ENCODE measurements around the gene SLC25A26.

SLC25A26 gene

GRCh38 chr3:66403323-66403990, 182.7 kb downstream of the SLC25A26 start:
- no peak for FAIRE-seq
- DNase-seq (ENCODE audit: extremely low spot score, insufficient read length, low read depth), result no peak

GRCh38 chr3:66404197-66404596, 183.4 kb downstream of the SLC25A26 start:
- no peak for FAIRE-seq
- DNase-seq (ENCODE audit: extremely low spot score, insufficient read length, low read depth), result no peak

GRCh38 chr3:66404903-66405700, 184.3 kb downstream of the SLC25A26 start:
- DNase-seq (ENCODE audit: extremely low spot score, insufficient read length, low read depth), result no peak
- no peak for FAIRE-seq

GRCh38 chr3:66405701-66406091, 184.9 kb downstream of the SLC25A26 start:
- FAIRE-seq (no peak), DNase-seq (ENCODE audit: extremely low spot score, insufficient read length, low read depth) (no peak)

GRCh38 chr3:66406163-66406562, 185.4 kb downstream of the SLC25A26 start:
- DNase-seq (ENCODE audit: extremely low spot score, insufficient read length, low read depth) (no peak), FAIRE-seq (no peak)

GRCh38 chr3:66406831-66407610, 186.2 kb downstream of the SLC25A26 start:
- DNase-seq (ENCODE audit: extremely low spot score, insufficient read length, low read depth) (no peak), FAIRE-seq (no peak)

- DNase-seq (ENCODE audit: extremely low spot score, insufficient read length, low read depth) (peak; percentile 75), FAIRE-seq (peak; percentile 73)
Observed at GRCh38 chr3:66407611-66408218, 186.9 kb downstream of the SLC25A26 start.

- DNase-seq (ENCODE audit: extremely low spot score, insufficient read length, low read depth) (no peak), FAIRE-seq (no peak)
Observed at GRCh38 chr3:66409771-66410754, 189.3 kb downstream of the SLC25A26 start.

- DNase-seq (ENCODE audit: extremely low spot score, insufficient read length, low read depth), result no peak
- FAIRE-seq, result no peak
Observed at GRCh38 chr3:66410976-66411375, 190.2 kb downstream of the SLC25A26 start.

GRCh38 chr3:66411474-66411873, 190.7 kb downstream of the SLC25A26 start:
- no peak for DNase-seq (ENCODE audit: extremely low spot score, insufficient read length, low read depth)

GRCh38 chr3:66411961-66412887, 191.4 kb downstream of the SLC25A26 start:
- no peak for FAIRE-seq
- no peak for DNase-seq (ENCODE audit: extremely low spot score, insufficient read length, low read depth)

More at GRCh38 chr3:66411474-66411873, 190.7 kb downstream of the SLC25A26 start:
- FAIRE-seq, result no peak

GRCh38 chr3:66413151-66413751, 192.4 kb downstream of the SLC25A26 start:
- FAIRE-seq (no peak), DNase-seq (ENCODE audit: extremely low spot score, insufficient read length, low read depth) (no peak)

- DNase-seq (ENCODE audit: extremely low spot score, insufficient read length, low read depth) (no peak), FAIRE-seq (no peak)
Observed at GRCh38 chr3:66414846-66415245, 194.0 kb downstream of the SLC25A26 start.

GRCh38 chr3:66415867-66416428, 195.1 kb downstream of the SLC25A26 start:
- FAIRE-seq (no peak), DNase-seq (ENCODE audit: extremely low spot score, insufficient read length, low read depth) (no peak)

- FAIRE-seq (no peak), DNase-seq (ENCODE audit: extremely low spot score, insufficient read length, low read depth) (no peak)
Observed at GRCh38 chr3:66416556-66417304, 195.9 kb downstream of the SLC25A26 start.

GRCh38 chr3:66418475-66418931, 197.7 kb downstream of the SLC25A26 start:
- FAIRE-seq, result no peak
- no peak for DNase-seq (ENCODE audit: extremely low spot score, insufficient read length, low read depth)

GRCh38 chr3:66419036-66419435, 198.2 kb downstream of the SLC25A26 start:
- FAIRE-seq (no peak), DNase-seq (ENCODE audit: extremely low spot score, insufficient read length, low read depth) (no peak)

All from GM18507 (cell line).